Esophagus (tissue), 2 donors: Measurements from ENCODE around the gene ZXDB. TPM values are rescaled to one million over a fixed set of nuclear protein-coding genes. Genes with fewer than 3 reads are reported as not detected.
"Not testable (repeated sequence)": the region's sequence is repeated elsewhere in the genome, so short reads cannot be mapped to it uniquely, and the experiment has no call there.

Experiments
- H3K27ac ChIP-seq, 2 donors: one replicate each; pipeline ENCODE4 v1.5.1; 2013; ENCODE audit warnings: low read depth in 2 of 2, mild to moderate bottlenecking in 2 of 2, inconsistent platforms in 1 of 2, low read length in 1 of 2, moderate library complexity in 1 of 2
- H3K27me3 ChIP-seq, 2 donors: one replicate each; pipeline ENCODE4 v1.6.1; 2013; ENCODE audit warnings: low read length in 2 of 2, control low read depth in 1 of 2, mild to moderate bottlenecking in 1 of 2; ENCODE audit not compliant: insufficient read depth in 2 of 2, control insufficient read depth in 1 of 2
- H3K36me3 ChIP-seq, 2 donors: one replicate each; pipeline ENCODE4 v1.6.1; 2013; ENCODE audit warnings: low read length in 1 of 2; ENCODE audit not compliant: control insufficient read depth in 2 of 2, insufficient read depth in 2 of 2
- H3K4me1 ChIP-seq, 2 donors: one replicate each; pipeline ENCODE4 v1.6.1; 2013; ENCODE audit warnings: low read length in 1 of 2; ENCODE audit not compliant: control insufficient read depth in 2 of 2, insufficient read depth in 2 of 2
- H3K4me3 ChIP-seq, 2 donors: one replicate each; pipeline ENCODE4 v1.5.1; 2013; ENCODE audit warnings: low read length in 2 of 2, mild to moderate bottlenecking in 2 of 2, low read depth in 1 of 2, moderate library complexity in 1 of 2
- H3K9me3 ChIP-seq, 2 donors: one replicate each; pipeline ENCODE4 v1.6.1; 2013; ENCODE audit warnings: mild to moderate bottlenecking in 2 of 2, low read depth in 1 of 2, low read length in 1 of 2, moderate library complexity in 1 of 2; ENCODE audit not compliant: control insufficient read depth in 2 of 2, insufficient read depth in 1 of 2
- WGBS, 2 donors: extraction: QIAGEN DNeasy Blood & Tissue Kit; methylation state at CpG; one replicate each; pipeline ENCODE4 v1.1.7; 2013; 5-methylcytosine and 5-hydroxymethylcytosine counted together
- polyA plus RNA-seq, 2 donors: library from polyadenylated mRNA; stranded (reverse); fragments of 200-250 nt; gene quantifications; one replicate each; pipeline ENCODE4 v1.2.3, GENCODE V29; 2013
- donor health status: healthy with polysubstance abuse.
- donor health status: Bipolar disorder and iron deficiency.

ZXDB gene
- polyA plus RNA-seq, 2 donors = 0.65 to 1.2 TPM

DNA sequence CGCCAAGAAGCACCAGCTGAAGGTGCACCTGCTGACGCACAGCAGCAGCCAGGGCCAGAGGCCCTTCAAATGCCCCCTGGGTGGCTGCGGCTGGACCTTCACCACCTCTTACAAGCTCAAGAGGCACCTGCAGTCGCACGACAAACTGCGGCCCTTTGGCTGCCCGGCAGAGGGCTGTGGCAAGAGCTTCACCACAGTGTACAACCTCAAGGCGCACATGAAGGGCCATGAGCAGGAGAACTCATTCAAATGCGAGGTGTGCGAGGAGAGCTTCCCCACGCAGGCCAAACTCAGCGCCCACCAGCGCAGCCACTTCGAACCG is 1.0 kb downstream of the ZXDB start:
- not testable (repeated sequence) for H3K9me3 ChIP-seq, H3K4me1 ChIP-seq, H3K27me3 ChIP-seq, H3K36me3 ChIP-seq
- 25 to 29% methylated on average over 11 to 15 of the region's 15 CpGs for WGBS, 2 donors
- H3K27ac ChIP-seq = peak overlapping the region; percentile 37 to 80
- peak overlapping the region; percentile 43 to 60 for H3K4me3 ChIP-seq

DNA sequence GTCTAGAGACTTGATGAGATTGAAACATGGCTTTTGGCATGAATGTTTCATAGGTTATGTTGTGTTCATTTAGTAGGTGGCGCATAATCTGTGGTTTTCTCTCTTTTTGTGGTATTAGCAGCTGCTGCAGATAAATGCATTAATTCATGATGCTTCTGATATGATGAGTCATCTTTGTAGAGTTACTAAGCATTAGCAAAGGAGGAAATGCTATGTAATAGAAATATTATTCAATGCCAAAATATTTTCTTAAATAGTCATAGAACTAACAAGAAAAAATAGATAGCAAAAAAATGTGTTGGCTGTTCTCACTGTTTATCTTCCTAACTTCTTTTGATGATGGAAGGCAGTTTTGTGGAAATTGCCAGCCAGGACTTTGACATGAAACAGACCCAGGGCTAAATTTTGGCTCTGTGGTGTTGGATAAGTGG is 3.6 kb downstream of the ZXDB start:
- 25 to 50% methylated on average over 1 of the region's 1 CpG for WGBS, 2 donors
- Histone ChIP-seq H3K4me1 (no peaks in the 10 kb centered on the region), H3K27me3 (no peaks in the 10 kb centered on the region), H3K36me3 (no peaks in the 10 kb centered on the region), H3K4me3 (no peak overlapping the region), H3K9me3 (no peaks in the 10 kb centered on the region), H3K27ac (no peak overlapping the region)

DNA sequence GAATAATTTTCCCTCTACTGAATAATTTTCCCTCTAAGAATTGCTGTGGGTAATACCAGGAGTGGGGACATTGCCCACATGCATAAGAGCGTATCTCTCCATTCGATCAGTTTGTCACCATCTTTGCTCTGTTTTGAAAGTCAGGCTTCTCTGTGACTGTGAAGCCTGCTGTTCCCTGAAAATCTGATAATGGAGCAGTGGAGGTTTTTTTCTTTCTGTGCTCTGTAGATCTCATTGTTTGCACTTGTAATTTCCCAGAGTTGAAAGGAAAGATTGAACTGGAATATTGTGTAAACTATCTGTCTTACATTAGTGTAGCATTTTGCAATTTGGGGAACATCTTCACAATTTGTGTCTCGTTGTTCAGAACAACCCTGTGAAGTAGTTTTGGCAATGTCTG is 4.3 kb downstream of the ZXDB start:
- Histone ChIP-seq H3K9me3 (no peaks in the 10 kb centered on the region), H3K4me3 (no peak overlapping the region), H3K27me3 (no peaks in the 10 kb centered on the region), H3K36me3 (no peaks in the 10 kb centered on the region), H3K4me1 (no peaks in the 10 kb centered on the region), H3K27ac (no peak overlapping the region)
- 62 to 68% methylated on average over 3 of the region's 3 CpGs for WGBS, 2 donors

DNA sequence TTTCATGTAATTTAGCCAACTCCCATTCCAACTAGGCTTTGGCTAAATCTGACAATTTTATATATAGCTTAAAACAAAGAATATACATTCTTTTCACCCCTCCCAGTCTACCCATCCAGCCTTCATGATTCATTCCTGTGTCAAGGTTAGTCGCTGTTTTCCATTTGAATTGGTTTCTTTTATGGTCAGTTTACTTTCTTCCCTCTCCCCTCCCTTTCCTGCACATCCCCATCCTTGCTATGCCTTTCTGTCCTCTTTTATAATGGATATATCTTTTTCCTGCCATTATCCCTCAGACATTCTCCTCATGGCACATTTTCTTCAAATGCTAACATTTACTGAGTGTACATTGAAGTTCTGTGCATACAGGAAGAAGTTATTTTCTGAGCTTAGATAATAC is 4.7 kb downstream of the ZXDB start:
- Histone ChIP-seq H3K36me3 (no peaks in the 10 kb centered on the region), H3K27me3 (no peaks in the 10 kb centered on the region), H3K4me3 (no peak overlapping the region), H3K9me3 (no peaks in the 10 kb centered on the region), H3K4me1 (no peaks in the 10 kb centered on the region), H3K27ac (no peak overlapping the region)
- 48 to 52% methylated on average over 1 of the region's 1 CpG for WGBS, 2 donors

DNA sequence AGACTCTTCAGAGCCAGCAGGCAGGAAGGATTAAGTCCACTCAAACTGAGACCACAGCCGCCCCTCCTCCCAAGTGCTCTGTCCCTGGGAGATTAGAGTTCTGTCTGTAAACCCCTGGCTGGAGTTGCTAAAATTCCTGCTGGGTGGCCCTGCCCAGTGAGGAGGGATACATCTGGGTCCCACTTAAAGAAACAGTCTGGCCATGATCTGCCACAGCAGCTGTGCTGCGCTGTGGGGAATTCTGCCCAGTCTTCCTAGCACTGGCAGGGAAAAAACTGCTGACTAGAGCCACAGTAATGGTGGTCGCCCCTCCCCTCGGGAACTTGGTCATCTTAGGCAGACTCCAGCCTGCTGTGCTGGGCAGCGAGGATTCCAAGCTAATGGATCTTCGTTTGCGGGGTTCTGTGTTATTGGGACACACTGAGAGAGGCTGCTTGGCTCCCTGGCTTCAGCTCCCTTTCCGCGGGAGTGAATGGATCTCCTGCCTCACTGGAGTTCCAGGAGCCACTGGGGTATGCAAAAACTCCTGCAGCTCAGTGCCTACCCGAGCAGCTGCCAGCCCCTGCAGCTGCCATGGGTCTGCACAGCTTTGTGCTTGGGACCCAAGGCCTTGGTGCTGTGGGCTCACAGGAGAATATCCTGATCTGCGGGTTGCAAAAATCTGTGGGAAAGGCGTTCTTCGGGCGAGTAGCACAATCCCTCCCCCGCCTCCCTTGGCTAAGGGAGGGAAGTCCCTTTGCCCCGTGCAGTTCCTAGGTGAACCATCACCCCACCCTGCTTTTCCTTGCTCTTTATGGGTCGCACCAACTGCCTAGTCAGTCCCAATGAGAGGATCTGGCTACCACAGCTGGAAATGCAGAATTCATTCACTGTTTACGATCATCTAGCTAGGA is 15.7 kb downstream of the ZXDB start:
- 74 to 91% methylated on average over 18 of the region's 18 CpGs for WGBS, 2 donors
- Histone ChIP-seq H3K27me3 (no peaks in the 10 kb centered on the region), H3K9me3 (no peaks in the 10 kb centered on the region), H3K4me3 (no peak overlapping the region), H3K4me1 (no peaks in the 10 kb centered on the region), H3K27ac (no peak overlapping the region), H3K36me3 (no peaks in the 10 kb centered on the region)

- WGBS, 2 donors = 70 to 83% methylated on average over 1 of the region's 1 CpG
- H3K27me3 ChIP-seq, H3K4me3 ChIP-seq, H3K4me1 ChIP-seq, H3K9me3 ChIP-seq, H3K27ac ChIP-seq, H3K36me3 ChIP-seq: not testable (repeated sequence)
Measured at GRCh38 chrX:57613351-57613750, 21.5 kb downstream of the ZXDB start.

DNA sequence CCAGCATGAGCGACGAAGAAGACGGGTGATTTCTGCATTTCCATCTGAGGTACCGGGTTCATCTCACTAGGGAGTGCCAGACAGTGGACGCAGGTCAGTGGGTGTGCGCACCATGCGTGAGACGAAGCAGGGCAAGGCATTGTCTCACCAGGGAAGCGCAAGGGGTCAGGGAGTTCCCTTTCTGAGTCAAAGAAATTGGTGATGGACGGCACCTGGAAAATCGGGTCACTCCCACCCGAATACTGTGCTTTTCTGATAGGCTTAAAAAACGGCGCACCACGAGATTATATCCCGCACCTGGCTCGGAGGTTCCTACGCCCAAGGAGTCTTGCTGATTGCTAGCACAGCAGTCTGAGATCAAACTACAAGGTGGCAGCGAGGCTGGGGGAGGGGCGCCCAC is 37.6 kb downstream of the ZXDB start:
- not testable (repeated sequence) for H3K4me3 ChIP-seq, H3K27ac ChIP-seq, H3K4me1 ChIP-seq, H3K9me3 ChIP-seq, H3K27me3 ChIP-seq, H3K36me3 ChIP-seq
- 95 to 97% methylated on average over 20 of the region's 20 CpGs for WGBS, 2 donors

- no peaks in the 10 kb centered on the region for H3K4me1 ChIP-seq
- H3K27ac ChIP-seq = no peak overlapping the region
- no peaks in the 10 kb centered on the region for H3K27me3 ChIP-seq
- WGBS, 2 donors = 84 to 93% methylated on average over 4 of the region's 4 CpGs
- no peak overlapping the region for H3K4me3 ChIP-seq
- no peaks in the 10 kb centered on the region for H3K36me3 ChIP-seq
- no peaks in the 10 kb centered on the region for H3K9me3 ChIP-seq
Measured at GRCh38 chrX:57640674-57641016, 48.8 kb downstream of the ZXDB start.

DNA sequence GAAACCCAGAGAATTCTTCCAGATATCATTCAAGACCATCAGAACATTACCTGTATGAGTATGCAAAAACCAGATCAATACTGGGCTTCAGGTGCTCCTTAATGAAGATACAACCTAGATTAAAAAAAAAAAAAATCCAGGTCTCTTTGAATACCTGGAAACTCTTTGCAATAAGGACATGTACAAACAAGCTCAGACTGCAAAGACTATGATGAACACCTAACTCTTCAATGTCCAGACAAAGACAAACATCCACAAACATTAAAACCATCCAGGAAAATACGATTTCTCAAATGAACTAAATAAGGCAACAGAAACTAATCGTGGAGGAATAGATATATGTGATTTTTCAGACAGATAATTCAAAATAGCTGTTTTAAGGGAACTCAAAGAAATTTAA is 49.5 kb downstream of the ZXDB start:
- no peaks in the 10 kb centered on the region for H3K4me1 ChIP-seq
- 63 to 65% methylated on average over 2 of the region's 2 CpGs for WGBS, 2 donors
- H3K4me3 ChIP-seq = no peak overlapping the region
- H3K36me3 ChIP-seq = no peaks in the 10 kb centered on the region
- H3K27me3 ChIP-seq = no peaks in the 10 kb centered on the region
- H3K27ac ChIP-seq = no peak overlapping the region
- H3K9me3 ChIP-seq = no peaks in the 10 kb centered on the region

- Histone ChIP-seq H3K27me3 (no peaks in the 10 kb centered on the region), H3K27ac (no peak overlapping the region), H3K4me3 (no peak overlapping the region), H3K36me3 (no peaks in the 10 kb centered on the region), H3K9me3 (no peaks in the 10 kb centered on the region), H3K4me1 (no peaks in the 10 kb centered on the region)
- 50 to 78% methylated on average over 1 of the region's 1 CpG for WGBS, 2 donors
Measured at GRCh38 chrX:57643698-57644097, 51.9 kb downstream of the ZXDB start.
